ENCODE data around the gene PLK2. TPM values are rescaled to one million over a fixed set of nuclear protein-coding genes. Genes with fewer than 3 reads are reported as not detected.

Gene PLK2
- total and polyA plus RNA-seq, 2 of the 8 experiments (the other 6 are each of a cell fraction or from before 2014, with no cell fraction given) = 5.8 to 20.6 TPM

DNA sequence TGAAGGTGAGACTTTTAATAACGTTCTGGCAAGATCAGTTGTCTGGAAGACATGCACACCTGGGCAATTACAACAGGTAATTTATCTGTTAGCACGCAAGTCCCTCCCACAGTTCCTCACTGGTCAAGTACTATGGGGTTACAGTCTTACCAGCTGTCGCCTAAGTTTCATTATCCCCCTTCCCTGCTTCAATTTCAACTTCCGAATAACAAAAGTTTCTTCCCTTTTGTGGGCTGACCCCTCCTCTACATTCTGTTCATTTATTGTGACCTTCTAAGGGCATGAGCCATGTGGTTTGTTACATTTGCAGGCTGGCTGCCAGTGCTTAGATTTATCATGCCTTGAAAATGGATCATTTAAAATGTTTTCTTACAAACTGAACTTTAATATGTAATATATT, 47.8 kb upstream of the PLK2 start:
- H3K56ac ChIP-seq (replicated peaks; ENCODE audit: insufficient read length, low read depth, low read length) = no peak overlapping the region
- CTCF ChIA-PET (ENCODE audit: partially characterized antibody) = interaction anchor here (4.2 to 7.5 kb wide), 2 partner anchors 11 to 342 kb away, joined by 16 to 60 read pairs; no protein-coding TSS in a partner anchor
- FAIRE-seq = no peak
- no peak for TF ChIP-seq CBX8 (IDR thresholded peaks at IDR 0.05; ENCODE audit: borderline replicate concordance, low read depth, low read length)
- TF ChIP-seq EGR1 (IDR thresholded peaks at IDR 0.05; ENCODE audit: borderline replicate concordance, low read depth, low read length) = no peak
- no peak for TF ChIP-seq TBP (IDR thresholded peaks at IDR 0.05; ENCODE audit: low read depth, low read length)
- TF ChIP-seq SP2 (IDR thresholded peaks at IDR 0.05; ENCODE audit: low read length) = no peak
- TF ChIP-seq HDAC2 (IDR thresholded peaks at IDR 0.05; ENCODE audit: borderline replicate concordance in 1 of 2, low read depth in 2 of 2, low read length in 2 of 2) = no peak
- TF ChIP-seq SP1 (IDR thresholded peaks at IDR 0.05; ENCODE audit: low read depth, low read length) = no peak
- TF ChIP-seq ASH2L (IDR thresholded peaks at IDR 0.05; ENCODE audit: low read length) = no peak
- TF ChIP-seq EP300 (IDR thresholded peaks at IDR 0.05; ENCODE audit: borderline replicate concordance in 1 of 2, low read depth in 2 of 2, low read length in 2 of 2) = no peak
- TF ChIP-seq, protein P1, sequence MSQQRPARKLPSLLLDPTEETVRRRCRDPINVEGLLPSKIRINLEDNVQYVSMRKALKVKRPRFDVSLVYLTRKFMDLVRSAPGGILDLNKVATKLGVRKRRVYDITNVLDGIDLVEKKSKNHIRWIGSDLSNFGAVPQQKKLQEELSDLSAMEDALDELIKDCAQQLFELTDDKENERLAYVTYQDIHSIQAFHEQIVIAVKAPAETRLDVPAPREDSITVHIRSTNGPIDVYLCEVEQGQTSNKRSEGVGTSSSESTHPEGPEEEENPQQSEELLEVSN (IDR thresholded peaks at IDR 0.05) = no peak
- TF ChIP-seq CBX5 (IDR thresholded peaks at IDR 0.05; ENCODE audit: low read depth, low read length) = no peak
- TF ChIP-seq SP4 (IDR thresholded peaks at IDR 0.05; ENCODE audit: low read length) = no peak
- no peak for TF ChIP-seq CEBPB (IDR thresholded peaks at IDR 0.05; ENCODE audit: low read depth, low read length)
- no peak for TF ChIP-seq POU5F1 (IDR thresholded peaks at IDR 0.05; ENCODE audit: low read depth, low read length)

More for the DNA sequence above, 47.8 kb upstream of the PLK2 start:
- H3K79me2 ChIP-seq (ENCODE audit: control insufficient read depth in 1 of 2, insufficient read depth in 2 of 2, low read length in 2 of 2) = no peaks in the 10 kb centered on the region
- no peaks in the 10 kb centered on the region for H3K27me3 ChIP-seq (replicated peaks in 1 of 4; ENCODE audit: control insufficient read depth in 3 of 4, extremely low read depth in 1 of 4, insufficient read depth in 3 of 4, low read length in 3 of 4)
- H2BK5ac ChIP-seq (ENCODE audit: low read depth, low read length) = no peak overlapping the region
- no peak for DNase-seq (ENCODE audit: low read depth in 1 of 2, low spot score in 2 of 2)
- H3K27ac ChIP-seq (ENCODE audit: low read depth, low read length) = no peak overlapping the region
- H2AFZ ChIP-seq (ENCODE audit: low read length) = no peak overlapping the region; the same call in 1 of the 2 replicates
- H3K36me3 ChIP-seq (ENCODE audit: control insufficient read depth in 2 of 4, insufficient read depth in 4 of 4, low read length in 3 of 4) = no peaks in the 10 kb centered on the region
- H2BK15ac ChIP-seq (ENCODE audit: low read length) = no peak overlapping the region
- no peaks in the 10 kb centered on the region for H3K9me3 ChIP-seq (ENCODE audit: insufficient read depth in 2 of 2, low read depth in 1 of 2, low read length in 1 of 2)
- peaks cover 0 to 3% (median 0%) of the 10 kb centered on the region in 4 experiments; a peak in 1 of 7 replicates for H3K4me1 ChIP-seq (replicated peaks in 1 of 4; ENCODE audit: control insufficient read depth in 3 of 4, insufficient read depth in 4 of 4, low read length in 3 of 4)
- H4K8ac ChIP-seq (ENCODE audit: extremely low read depth, insufficient read depth, low read length) = no peak overlapping the region
- no peak overlapping the region for H2BK12ac ChIP-seq (ENCODE audit: low read depth, low read length)
- POLR2A ChIA-PET (ENCODE audit: partially characterized antibody) = no interaction called here
- no peak overlapping the region for H3K14ac ChIP-seq (ENCODE audit: insufficient read length)
- H2BK20ac ChIP-seq (ENCODE audit: low read length) = no peak overlapping the region
- H3K9ac ChIP-seq (replicated peaks in 1 of 4; ENCODE audit: extremely low read depth in 1 of 4, low read depth in 3 of 4, low read length in 3 of 4) = no peak overlapping the region
- H2AK5ac ChIP-seq (ENCODE audit: low read depth, low read length) = no peak overlapping the region
- no peak overlapping the region for H3K23ac ChIP-seq (ENCODE audit: insufficient read length)
- H3K4me3 ChIP-seq (ENCODE audit: extremely low read depth in 1 of 4, insufficient read depth in 2 of 4, low read depth in 3 of 4, low read length in 4 of 4) = no peak overlapping the region
- no peaks in the 10 kb centered on the region for H4K20me1 ChIP-seq (replicated peaks in 1 of 2; ENCODE audit: control insufficient read depth in 1 of 2, insufficient read depth in 2 of 2, low read length in 2 of 2)
- 76% methylated on average over 4 of the region's 4 CpGs; no CpG with 5 or more reads in 1 of the 2 experiments for WGBS, 2 experiments (ENCODE audit: extremely low coverage in 1 of 2, insufficient coverage in 1 of 2, insufficient read length in 1 of 2, insufficient replicate concordance in 2 of 2, low coverage in 1 of 2, low lambda C conversion rate in 2 of 2, missing lambda C conversion rate in 1 of 2)
- H2BK120ac ChIP-seq (replicated peaks; ENCODE audit: low read depth, low read length) = no peak overlapping the region
- H4K91ac ChIP-seq (replicated peaks; ENCODE audit: insufficient read length, low read length) = no peak overlapping the region
- no peak overlapping the region for H3K4me2 ChIP-seq (ENCODE audit: insufficient read depth in 1 of 2, low read depth in 2 of 2, low read length in 2 of 2)
- H3K18ac ChIP-seq (ENCODE audit: extremely low read depth, low read length) = no peak overlapping the region
- no peak overlapping the region for H4K5ac ChIP-seq (ENCODE audit: insufficient read length, low read depth, low read length)
- no peaks in the 10 kb centered on the region for H3K79me1 ChIP-seq (ENCODE audit: low read depth, low read length)
- H3K4ac ChIP-seq (replicated peaks; ENCODE audit: insufficient read length, low read depth, low read length) = no peak overlapping the region
- no peaks in the 10 kb centered on the region for H3K23me2 ChIP-seq (ENCODE audit: low read depth, low read length)
